Peyer's patch (tissue), 4 donors: ENCODE data around the gene KIAA0040.

ENCODE experiments used
- POLR2A ChIP-seq, 2 donors: fragments of 450-650 bp; IDR thresholded peaks; one replicate each; pipeline ENCODE4 v1.5.1; 2017; ENCODE audit warnings: antibody characterized with exemption in 2 of 2, mild to moderate bottlenecking in 2 of 2, moderate library complexity in 2 of 2
- TF ChIP-seq, protein P1 (sequence below), 6 experiments: fragments of 450-650 bp in 4 of 6; fragments of 200-600 bp in 2 of 6; sonication (generic) in 1 of 6; IDR thresholded peaks; one replicate each; pipeline ENCODE4 v1.5.1; 2017 to 2019; ENCODE audit warnings: antibody characterized with exemption in 6 of 6, mild to moderate bottlenecking in 3 of 6, moderate library complexity in 1 of 6

DNA sequence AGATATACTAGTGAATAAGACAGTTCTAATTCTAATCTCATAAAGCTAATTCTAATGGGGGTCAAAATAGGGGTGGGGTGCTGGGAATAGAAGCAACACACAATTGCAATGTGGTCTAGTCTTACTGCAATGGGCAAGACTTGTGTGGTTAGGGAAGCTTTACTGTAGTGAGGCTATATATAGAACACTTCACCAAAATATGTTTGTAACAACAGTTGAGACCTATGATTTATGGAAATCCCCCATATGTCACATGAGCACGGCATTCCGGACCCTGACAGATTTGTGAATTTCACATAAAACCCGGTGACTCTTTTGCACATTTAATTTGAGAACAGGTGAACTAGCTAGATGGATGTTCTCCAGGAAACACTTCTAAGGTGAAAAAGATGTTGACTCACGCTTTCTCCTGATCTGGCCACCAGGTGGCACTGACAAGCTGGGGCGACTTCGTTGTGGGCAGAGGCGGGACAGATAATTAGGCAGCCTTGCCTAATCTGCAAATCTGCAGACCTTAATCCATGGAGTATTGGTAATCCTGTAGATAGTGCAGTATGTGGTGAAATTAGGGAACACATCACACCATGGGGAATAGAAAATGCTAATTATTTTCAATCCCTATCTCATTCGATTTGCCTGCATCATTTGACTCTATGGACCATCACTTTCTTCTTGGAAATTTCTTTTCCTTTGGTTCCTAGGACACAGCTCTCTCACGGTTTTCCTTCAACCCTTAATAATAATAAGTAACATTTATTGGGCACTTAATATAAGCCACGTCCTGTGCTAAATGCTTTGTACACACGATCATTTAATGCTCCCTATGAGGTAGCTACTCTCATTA lies 37.7 kb downstream of the KIAA0040 start:
- TF ChIP-seq, protein P1, sequence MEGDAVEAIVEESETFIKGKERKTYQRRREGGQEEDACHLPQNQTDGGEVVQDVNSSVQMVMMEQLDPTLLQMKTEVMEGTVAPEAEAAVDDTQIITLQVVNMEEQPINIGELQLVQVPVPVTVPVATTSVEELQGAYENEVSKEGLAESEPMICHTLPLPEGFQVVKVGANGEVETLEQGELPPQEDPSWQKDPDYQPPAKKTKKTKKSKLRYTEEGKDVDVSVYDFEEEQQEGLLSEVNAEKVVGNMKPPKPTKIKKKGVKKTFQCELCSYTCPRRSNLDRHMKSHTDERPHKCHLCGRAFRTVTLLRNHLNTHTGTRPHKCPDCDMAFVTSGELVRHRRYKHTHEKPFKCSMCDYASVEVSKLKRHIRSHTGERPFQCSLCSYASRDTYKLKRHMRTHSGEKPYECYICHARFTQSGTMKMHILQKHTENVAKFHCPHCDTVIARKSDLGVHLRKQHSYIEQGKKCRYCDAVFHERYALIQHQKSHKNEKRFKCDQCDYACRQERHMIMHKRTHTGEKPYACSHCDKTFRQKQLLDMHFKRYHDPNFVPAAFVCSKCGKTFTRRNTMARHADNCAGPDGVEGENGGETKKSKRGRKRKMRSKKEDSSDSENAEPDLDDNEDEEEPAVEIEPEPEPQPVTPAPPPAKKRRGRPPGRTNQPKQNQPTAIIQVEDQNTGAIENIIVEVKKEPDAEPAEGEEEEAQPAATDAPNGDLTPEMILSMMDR (IDR thresholded peaks at IDR 0.05) = peak; percentile 77 to 93 (median 88)
- no peak for TF ChIP-seq POLR2A (IDR thresholded peaks at IDR 0.05)
